Measurements from ENCODE around the gene EXOSC2.

The EXOSC2 gene

DNA sequence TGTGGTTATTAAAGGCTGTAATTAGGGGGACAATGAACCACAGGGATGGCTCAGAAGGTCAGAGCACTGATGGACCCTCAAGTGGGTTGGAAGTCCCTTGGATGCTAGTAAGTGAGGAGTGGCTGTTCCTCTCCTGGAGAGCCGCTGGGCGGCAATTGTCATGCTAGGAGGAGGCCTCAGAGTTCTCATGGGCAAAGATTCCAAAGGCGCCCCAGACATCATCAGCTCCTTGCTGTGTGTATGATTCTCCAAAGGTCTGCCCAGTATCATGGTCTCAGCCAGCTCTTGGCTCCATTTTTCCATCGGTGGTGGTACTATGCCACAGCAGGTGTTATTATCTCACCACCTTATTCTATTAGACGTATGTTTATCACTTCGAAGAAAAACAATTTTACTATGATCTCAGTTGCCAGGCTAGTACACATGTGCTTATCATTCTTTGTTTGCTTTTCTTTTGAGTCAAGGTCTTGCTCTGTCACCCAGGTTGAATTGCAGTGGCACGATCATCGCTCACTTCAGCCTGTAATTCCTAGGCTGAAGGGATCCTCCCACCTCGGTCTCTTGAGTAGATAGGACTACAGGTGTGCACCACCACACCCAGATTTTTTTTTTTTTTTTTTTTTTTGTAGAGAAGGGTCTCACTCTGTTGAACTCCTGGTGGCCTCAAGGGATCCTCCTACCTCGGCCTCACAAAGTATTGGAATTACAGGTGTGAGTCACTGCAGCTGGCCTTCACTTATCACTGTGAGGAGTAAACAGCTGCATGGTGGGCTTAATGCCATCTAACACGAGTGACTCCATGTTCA lies 46.8 kb downstream of the EXOSC2 start:
- DNase-seq (ENCODE audit: low read depth): no peak

DNA sequence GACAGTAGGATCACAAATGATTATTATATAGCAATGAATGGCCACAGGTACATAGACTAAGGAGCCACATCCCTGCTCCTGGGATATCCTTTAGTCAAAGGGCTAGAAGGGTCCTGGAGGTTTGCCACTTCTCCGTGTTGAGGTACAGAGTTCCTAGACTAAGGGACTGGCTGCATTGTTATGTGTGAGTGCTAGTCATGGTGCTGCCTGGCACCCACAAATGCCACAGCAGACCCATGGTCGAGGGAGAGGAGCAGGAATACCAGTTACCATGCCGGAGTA lies 47.4 kb downstream of the EXOSC2 start:
- DNase-seq (ENCODE audit: low read depth): no peak

DNA sequence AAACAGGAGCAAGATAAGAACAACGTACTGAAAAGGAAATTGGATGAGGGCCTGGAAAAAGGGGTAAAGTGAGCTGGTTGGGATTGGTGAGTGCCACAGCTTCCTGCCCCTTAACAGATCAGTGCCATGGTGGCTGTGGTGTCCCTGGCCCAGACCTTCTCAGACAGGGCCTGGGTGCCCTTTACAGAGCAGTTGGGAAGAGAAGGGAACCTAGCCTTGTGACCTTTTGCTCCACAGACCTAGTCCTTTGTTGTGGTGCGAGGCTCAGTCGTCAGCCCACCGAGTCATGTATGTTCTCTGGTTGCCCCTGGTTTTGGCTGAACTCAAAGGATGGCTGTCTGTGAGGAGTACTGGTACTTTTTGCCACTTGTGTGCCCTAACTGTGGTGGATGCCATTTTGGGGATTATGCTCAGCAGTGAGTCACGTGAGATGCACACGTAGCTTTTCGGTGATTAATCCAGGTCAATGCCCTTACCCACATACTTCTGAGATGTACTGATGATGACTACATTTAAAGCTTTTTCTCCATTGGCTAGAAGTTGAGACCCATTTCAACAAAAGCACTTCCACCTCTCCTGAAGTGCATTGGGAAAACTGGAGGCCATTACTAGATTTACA lies 48.4 kb downstream of the EXOSC2 start:
- DNase-seq (ENCODE audit: low read depth): no peak

DNA sequence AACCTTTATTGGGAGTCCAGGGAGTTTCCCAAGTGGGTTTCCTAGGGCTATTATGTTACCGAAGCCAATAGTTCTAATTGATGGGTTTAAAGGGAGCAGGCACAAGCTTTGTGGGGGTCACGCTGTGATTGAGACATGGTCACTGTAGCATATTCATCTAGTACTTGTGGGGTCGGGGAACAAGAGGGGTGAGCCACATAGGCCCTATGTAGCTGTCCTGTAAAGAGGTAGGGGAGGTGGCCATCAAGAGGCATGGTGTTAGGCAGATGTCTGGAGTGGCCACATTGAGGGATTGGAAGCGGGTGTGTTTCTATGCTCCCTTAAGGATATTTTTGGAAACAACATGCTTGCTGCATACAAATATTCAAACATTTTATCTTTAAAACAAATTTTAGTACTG lies 50.1 kb downstream of the EXOSC2 start:
- DNase-seq (ENCODE audit: low read depth): no peak

DNA sequence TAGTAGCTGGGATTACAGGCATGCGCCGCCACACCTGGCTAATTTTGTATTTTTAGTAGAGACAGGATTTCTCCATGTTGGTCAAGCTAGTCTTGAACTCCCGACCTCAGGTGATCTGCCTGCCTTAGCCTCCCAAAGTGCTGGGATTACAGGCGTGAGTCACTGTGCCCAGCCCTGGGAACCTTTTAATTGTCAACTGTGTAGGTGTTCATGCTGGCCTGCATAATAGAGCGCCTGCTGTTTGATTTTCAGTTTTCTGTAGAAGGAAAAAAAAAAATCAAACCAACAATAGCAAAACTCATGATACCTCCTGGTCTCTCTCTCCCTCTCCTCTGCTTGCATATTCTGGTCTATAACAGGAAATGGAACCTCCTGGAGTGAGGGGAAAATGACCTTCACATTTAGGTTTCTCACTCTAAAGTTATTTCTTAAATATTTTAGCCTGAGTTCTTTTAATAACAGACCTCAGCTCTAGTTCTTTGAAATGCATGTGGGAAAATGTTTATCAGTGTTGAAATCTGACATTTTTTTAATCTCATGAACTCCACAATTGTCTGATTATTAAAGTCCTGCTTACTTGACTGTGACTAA lies 51.7 kb downstream of the EXOSC2 start:
- DNase-seq (ENCODE audit: low read depth): no peak

DNA sequence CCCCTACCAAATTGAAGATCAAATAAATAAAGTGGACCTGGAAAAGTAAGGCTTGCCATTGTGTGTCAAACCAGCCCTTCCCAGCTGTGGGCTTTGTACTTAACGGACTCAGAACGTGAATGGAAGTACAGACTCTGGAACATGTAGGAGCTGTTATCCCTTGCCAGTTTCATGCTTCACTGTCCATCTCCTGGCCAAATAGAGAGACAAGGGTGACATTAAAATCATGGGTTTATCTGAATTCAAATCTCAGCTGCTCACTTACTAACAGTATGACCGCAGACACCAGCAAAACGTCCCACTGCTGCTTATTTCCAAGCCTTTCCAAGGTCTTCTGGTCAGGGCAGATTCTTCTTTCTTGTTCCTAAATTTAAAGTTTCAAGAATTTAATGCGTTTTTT lies 52.2 kb downstream of the EXOSC2 start:
- no peak for DNase-seq (ENCODE audit: low read depth)

DNA sequence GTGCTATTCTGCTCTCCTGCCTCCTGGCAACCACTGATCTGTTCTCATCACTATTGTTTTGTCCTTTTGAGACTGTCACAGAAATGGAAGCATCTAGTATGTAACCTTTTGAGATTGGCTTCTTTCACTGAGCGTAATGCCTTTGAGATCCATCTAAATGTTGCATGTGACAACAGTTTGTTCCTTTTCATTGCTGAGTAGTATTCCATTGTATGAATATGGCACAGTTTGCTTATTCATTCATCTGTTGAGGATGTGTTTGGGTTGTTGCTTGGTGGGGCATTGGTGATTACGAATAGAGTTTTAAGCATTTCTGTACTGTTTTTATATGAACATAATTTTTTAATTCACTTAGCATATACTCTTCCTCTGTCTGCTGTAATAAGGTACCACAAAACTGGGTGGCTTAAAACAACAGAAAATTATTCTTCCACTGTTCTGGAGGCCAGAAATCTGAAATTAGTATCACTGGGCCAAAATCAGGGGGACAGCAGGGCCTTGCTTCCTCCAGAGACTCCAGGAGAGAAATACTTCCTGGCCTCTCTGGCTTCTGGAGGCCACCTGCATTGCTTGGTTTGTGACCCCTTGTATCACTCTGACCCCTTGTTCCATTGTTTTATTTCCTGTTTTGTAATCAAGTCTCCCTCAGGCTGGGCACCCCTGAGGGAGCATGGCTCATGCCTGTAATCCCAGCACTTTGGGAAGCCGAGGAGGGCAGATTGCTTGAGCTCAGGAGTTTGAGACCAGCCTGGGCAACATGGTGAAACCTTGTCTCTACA lies 53.0 kb downstream of the EXOSC2 start:
- no peak for DNase-seq (ENCODE audit: low read depth)

GRCh38 chr9:130751631-130752355 lies 58.2 kb downstream of the EXOSC2 start:
- no peak for DNase-seq (ENCODE audit: low read depth)
